ENCODE data around the gene GLB1L2.
"Not testable (repeated sequence)": the region's sequence is repeated elsewhere in the genome, so short reads cannot be mapped to it uniquely, and the experiment has no call there.

GLB1L2 gene

DNA sequence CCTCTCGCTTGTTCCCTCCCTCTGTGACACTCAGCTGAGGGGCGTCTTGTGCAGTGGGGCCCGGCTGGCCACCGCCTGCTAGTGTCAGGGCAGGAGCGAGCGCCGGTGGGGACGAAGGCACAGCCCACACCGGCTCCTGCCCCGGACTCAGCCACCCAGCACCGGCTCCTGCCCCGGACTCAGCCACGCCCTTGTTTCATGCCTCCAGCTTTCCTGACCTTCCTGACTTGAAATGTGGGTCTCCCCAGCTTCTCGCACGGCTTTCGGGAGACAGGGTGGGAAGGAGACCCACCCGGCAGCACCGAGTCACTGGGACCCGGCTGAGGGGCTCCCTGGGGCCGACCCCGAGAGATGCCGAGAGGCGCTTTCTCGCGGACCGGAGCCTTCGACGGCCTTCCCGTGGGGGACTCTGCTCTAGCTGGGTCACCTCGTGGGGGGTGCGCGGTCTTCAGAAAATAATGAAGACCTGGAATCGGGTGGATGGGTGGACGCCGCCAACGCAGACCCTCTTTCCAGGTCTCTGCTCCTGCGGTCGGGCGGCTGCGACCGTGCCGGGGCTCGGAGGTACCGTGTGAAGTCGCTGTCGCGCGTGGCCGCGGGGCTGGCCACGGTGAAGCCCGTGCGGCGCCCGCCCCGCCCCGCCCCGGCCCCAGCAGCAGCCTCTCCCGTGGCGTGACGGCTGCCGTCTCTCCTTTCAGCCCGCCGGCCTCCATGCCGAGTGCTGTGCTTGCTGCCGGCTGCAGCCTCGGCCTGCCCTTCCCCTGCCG lies 10.2 kb downstream of the GLB1L2 start:
- H3K4me2 ChIP-seq (ENCODE audit: low read length) = no peak overlapping the region
- no peaks in the 10 kb centered on the region for H4K20me1 ChIP-seq (ENCODE audit: insufficient read depth, low read length)
- no peak overlapping the region for H2AFZ ChIP-seq (ENCODE audit: low read depth, low read length)
- no peaks in the 10 kb centered on the region for H3K27me3 ChIP-seq (ENCODE audit: low read depth, low read length)
- no peaks in the 10 kb centered on the region for H3K36me3 ChIP-seq (replicated peaks; ENCODE audit: low read depth, low read length)
- no peaks in the 10 kb centered on the region for H3K9me3 ChIP-seq (ENCODE audit: insufficient read depth, low read length)
- H3K4me3 ChIP-seq (ENCODE audit: low read length) = no peak overlapping the region
- H3K9ac ChIP-seq (ENCODE audit: low read length) = no peak overlapping the region
- no peak overlapping the region for H3K27ac ChIP-seq (ENCODE audit: low read length)
- TF ChIP-seq EZH2phosphoT487 (IDR thresholded peaks at IDR 0.05; ENCODE audit: low read depth) = no peak
- TF ChIP-seq, protein P1, sequence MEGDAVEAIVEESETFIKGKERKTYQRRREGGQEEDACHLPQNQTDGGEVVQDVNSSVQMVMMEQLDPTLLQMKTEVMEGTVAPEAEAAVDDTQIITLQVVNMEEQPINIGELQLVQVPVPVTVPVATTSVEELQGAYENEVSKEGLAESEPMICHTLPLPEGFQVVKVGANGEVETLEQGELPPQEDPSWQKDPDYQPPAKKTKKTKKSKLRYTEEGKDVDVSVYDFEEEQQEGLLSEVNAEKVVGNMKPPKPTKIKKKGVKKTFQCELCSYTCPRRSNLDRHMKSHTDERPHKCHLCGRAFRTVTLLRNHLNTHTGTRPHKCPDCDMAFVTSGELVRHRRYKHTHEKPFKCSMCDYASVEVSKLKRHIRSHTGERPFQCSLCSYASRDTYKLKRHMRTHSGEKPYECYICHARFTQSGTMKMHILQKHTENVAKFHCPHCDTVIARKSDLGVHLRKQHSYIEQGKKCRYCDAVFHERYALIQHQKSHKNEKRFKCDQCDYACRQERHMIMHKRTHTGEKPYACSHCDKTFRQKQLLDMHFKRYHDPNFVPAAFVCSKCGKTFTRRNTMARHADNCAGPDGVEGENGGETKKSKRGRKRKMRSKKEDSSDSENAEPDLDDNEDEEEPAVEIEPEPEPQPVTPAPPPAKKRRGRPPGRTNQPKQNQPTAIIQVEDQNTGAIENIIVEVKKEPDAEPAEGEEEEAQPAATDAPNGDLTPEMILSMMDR (IDR thresholded peaks at IDR 0.05; ENCODE audit: low read depth, low read length) = no peak
- H3K4me1 ChIP-seq (ENCODE audit: low read length) = no peaks in the 10 kb centered on the region
- no peaks in the 10 kb centered on the region for H3K79me2 ChIP-seq (ENCODE audit: low read length)

DNA sequence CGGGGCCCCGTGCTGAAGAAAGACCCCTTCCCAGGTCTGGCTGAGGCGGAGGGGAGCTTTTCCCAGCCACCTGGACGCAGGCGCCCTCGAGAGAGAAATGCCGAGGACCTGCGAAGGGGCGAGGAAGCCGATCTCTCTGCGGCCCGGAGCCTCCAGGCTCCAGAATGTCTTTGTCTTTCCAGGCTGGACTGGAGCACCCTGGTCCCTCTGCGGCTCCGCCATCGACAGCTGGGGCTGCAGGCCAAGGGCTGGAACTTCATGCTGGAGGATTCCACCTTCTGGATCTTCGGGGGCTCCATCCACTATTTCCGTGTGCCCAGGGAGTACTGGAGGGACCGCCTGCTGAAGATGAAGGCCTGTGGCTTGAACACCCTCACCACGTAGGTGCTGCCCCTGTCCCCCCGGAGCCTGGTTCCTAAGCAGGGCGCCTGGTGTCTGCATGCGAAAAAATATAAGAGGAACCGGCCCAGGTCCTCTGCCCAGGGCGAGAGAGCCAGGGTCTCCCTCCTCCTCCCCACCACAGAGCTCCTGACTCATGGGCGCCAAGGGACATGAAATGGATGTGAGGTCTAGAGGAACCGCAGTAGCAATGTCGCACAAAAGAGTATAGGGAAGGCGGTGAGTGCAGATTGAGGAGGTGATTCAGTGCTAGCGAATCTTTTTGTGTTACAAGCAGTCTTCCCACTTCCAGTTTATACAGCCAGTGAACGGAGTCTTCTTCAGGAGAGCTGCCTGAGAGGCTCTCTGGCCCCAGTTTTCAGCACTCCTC lies 11.0 kb downstream of the GLB1L2 start:
- TF ChIP-seq, protein P1 (IDR thresholded peaks at IDR 0.05; ENCODE audit: low read depth, low read length) = no peak
- no peak for TF ChIP-seq EZH2phosphoT487 (IDR thresholded peaks at IDR 0.05; ENCODE audit: low read depth)

DNA sequence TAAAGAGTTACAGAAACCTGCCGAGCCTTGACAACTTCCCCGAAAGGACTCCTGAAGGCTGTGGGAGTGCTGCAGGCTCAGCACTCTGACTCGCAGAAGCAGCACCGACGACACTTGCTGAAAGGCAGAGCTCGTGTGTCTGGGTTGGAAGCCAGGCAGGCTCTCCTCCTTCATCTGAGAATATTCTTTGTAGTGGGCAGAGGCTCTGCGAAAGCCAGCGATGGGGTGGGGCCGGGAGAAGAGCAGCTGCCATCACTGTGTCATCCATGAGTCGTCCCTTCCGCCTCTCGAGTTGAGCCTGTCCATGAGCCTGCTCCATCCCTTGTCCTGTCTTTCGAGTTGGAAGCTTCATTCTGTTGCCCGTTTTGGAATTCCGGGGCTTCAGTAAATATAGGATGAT lies 11.9 kb downstream of the GLB1L2 start:
- Histone ChIP-seq H3K36me3 (replicated peaks; ENCODE audit: low read depth, low read length) (no peaks in the 10 kb centered on the region), H2AFZ (ENCODE audit: low read depth, low read length) (no peak overlapping the region), H4K20me1 (ENCODE audit: insufficient read depth, low read length) (no peaks in the 10 kb centered on the region), H3K27ac (ENCODE audit: low read length) (no peak overlapping the region), H3K9me3 (ENCODE audit: insufficient read depth, low read length) (no peaks in the 10 kb centered on the region), H3K27me3 (ENCODE audit: low read depth, low read length) (peaks cover 2% of the 10 kb centered on the region; the same call in 1 of the 2 replicates), H3K79me2 (ENCODE audit: low read length) (no peaks in the 10 kb centered on the region), H3K9ac (ENCODE audit: low read length) (no peak overlapping the region), H3K4me2 (ENCODE audit: low read length) (no peak overlapping the region), H3K4me1 (ENCODE audit: low read length) (no peaks in the 10 kb centered on the region), H3K4me3 (ENCODE audit: low read length) (no peak overlapping the region)
- TF ChIP-seq, protein P1 (IDR thresholded peaks at IDR 0.05; ENCODE audit: low read depth, low read length) = no peak
- TF ChIP-seq EZH2phosphoT487 (IDR thresholded peaks at IDR 0.05; ENCODE audit: low read depth) = no peak

More for the DNA sequence above, 11.0 kb downstream of the GLB1L2 start:
- no peaks in the 10 kb centered on the region for H3K36me3 ChIP-seq (replicated peaks; ENCODE audit: low read depth, low read length)
- H4K20me1 ChIP-seq (ENCODE audit: insufficient read depth, low read length) = no peaks in the 10 kb centered on the region
- no peaks in the 10 kb centered on the region; the same call in 1 of the 2 replicates for H3K27me3 ChIP-seq (ENCODE audit: low read depth, low read length)
- H3K4me3 ChIP-seq (ENCODE audit: low read length) = no peak overlapping the region
- H3K27ac ChIP-seq (ENCODE audit: low read length) = no peak overlapping the region
- H3K9ac ChIP-seq (ENCODE audit: low read length) = no peak overlapping the region
- no peaks in the 10 kb centered on the region for H3K4me1 ChIP-seq (ENCODE audit: low read length)
- H3K4me2 ChIP-seq (ENCODE audit: low read length) = no peak overlapping the region
- no peaks in the 10 kb centered on the region for H3K79me2 ChIP-seq (ENCODE audit: low read length)
- no peaks in the 10 kb centered on the region for H3K9me3 ChIP-seq (ENCODE audit: insufficient read depth, low read length)
- no peak overlapping the region for H2AFZ ChIP-seq (ENCODE audit: low read depth, low read length)

DNA sequence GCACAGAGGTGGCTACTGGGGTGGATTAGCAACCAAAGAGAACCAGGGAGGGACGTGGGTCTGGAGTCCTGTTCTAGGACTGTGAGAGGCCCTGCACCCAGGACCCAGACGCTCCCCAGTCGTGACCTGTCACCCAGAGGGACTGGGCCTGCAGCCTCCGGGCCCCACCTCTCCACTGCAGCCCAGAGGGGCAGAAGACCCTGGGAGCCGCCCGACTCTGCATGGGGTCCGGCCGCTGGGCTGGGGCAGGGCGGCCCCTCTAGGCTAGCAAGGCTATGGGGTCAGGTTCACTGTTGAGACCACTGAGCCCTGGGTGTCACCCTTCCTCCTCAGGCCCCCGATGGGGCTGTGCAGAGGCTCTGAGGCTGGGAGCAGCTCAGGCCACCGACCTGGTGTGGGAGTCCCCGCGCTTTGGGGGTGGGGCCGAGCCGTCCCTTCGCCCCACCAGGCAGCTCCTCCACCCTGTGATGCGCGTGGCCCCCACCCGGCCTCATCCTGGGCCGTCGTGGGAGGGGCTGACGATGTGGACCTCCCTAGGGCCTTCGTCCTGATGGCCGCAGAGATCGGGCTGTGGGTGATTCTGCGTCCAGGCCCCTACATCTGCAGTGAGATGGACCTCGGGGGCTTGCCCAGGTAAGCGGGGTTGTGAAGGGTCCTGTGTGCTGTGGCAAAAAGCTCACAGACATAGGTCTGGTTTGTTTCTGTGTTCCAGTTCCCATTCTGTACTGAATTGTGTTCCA lies 12.9 kb downstream of the GLB1L2 start:
- peaks cover 12% of the 10 kb centered on the region for H3K27me3 ChIP-seq (ENCODE audit: low read depth, low read length)
- not testable (repeated sequence) for H3K36me3 ChIP-seq (replicated peaks; ENCODE audit: low read depth, low read length); H4K20me1 ChIP-seq (ENCODE audit: insufficient read depth, low read length); H3K4me2 ChIP-seq (ENCODE audit: low read length); H3K79me2 ChIP-seq (ENCODE audit: low read length); H3K4me1 ChIP-seq (ENCODE audit: low read length); H3K27ac ChIP-seq (ENCODE audit: low read length); H3K4me3 ChIP-seq (ENCODE audit: low read length); H2AFZ ChIP-seq (ENCODE audit: low read depth, low read length); H3K9me3 ChIP-seq (ENCODE audit: insufficient read depth, low read length); H3K9ac ChIP-seq (ENCODE audit: low read length)
